ENCODE data around the gene TMEM240. TPM values are rescaled to one million over a fixed set of nuclear protein-coding genes. Genes with fewer than 3 reads are reported as not detected.

TMEM240 gene
- total and polyA plus RNA-seq, 9 of the 15 experiments (the other 6 are each of a cell fraction or from before 2014, with no cell fraction given) = 0.24 to 2.0 (median 0.69) TPM; not detected in 5

GRCh38 chr1:1573843-1574720 is 33.7 kb upstream of the TMEM240 start (continued):
- TF ChIP-seq YY1 (IDR thresholded peaks at IDR 0.05; ENCODE audit: borderline replicate concordance in 1 of 3, control insufficient read depth in 1 of 3, extremely low read depth in 1 of 3, insufficient read depth in 3 of 3, insufficient read length in 1 of 3, insufficient replicate concordance in 2 of 3, low read depth in 1 of 3, low read length in 2 of 3) (peak; percentile 94 to 98 (median 96)), SNRNP70 (optimal IDR thresholded peaks at IDR 0.05; ENCODE audit: low read depth, low read length) (no peak), KLF1 (tag; IDR thresholded peaks at IDR 0.05) (no peak; the same call in 1 of the 2 replicates), DMBX1 (CRISPR knock-in tag; IDR thresholded peaks at IDR 0.05; ENCODE audit: borderline replicate concordance) (no peak; the same call in 1 of the 2 replicates), PHTF2 (CRISPR knock-in tag; IDR thresholded peaks at IDR 0.05) (no peak), IRF1 (CRISPR knock-in tag; IDR thresholded peaks at IDR 0.05; ENCODE audit: borderline replicate concordance) (no peak), ADNP (tag; IDR thresholded peaks at IDR 0.05) (no peak), ZNF766 (CRISPR knock-in tag; conservative IDR thresholded peaks at IDR 0.05) (no peak), SMARCA4 (IDR thresholded peaks at IDR 0.05) (no peak), ZNF398 (CRISPR knock-in tag; IDR thresholded peaks at IDR 0.05) (no peak), ETS2 (tag; IDR thresholded peaks at IDR 0.05; ENCODE audit: borderline replicate concordance, poor library complexity, severe bottlenecking) (peak; percentile 84), MTA2 (IDR thresholded peaks at IDR 0.05; ENCODE audit: low read depth) (no peak), ZNF175 (CRISPR knock-in tag; IDR thresholded peaks at IDR 0.05; ENCODE audit: low read depth) (no peak), POLR3A (IDR thresholded peaks at IDR 0.05; ENCODE audit: borderline replicate concordance, extremely low read depth, insufficient read depth, insufficient read length) (no peak), ZNF551 (CRISPR knock-in tag; IDR thresholded peaks at IDR 0.05) (no peak), ZFP1 (CRISPR knock-in tag; IDR thresholded peaks at IDR 0.05) (no peak), E2F3 (CRISPR knock-in tag; IDR thresholded peaks at IDR 0.05) (no peak), ZNF12 (CRISPR knock-in tag; IDR thresholded peaks at IDR 0.05) (no peak), GABPA (tag; conservative IDR thresholded peaks at IDR 0.05; ENCODE audit: low read depth) (peak; percentile 93; the same call in 1 of the 2 replicates), TAF9B (IDR thresholded peaks at IDR 0.05; ENCODE audit: partially characterized antibody) (no peak)
- TF ChIP-seq, protein P1, sequence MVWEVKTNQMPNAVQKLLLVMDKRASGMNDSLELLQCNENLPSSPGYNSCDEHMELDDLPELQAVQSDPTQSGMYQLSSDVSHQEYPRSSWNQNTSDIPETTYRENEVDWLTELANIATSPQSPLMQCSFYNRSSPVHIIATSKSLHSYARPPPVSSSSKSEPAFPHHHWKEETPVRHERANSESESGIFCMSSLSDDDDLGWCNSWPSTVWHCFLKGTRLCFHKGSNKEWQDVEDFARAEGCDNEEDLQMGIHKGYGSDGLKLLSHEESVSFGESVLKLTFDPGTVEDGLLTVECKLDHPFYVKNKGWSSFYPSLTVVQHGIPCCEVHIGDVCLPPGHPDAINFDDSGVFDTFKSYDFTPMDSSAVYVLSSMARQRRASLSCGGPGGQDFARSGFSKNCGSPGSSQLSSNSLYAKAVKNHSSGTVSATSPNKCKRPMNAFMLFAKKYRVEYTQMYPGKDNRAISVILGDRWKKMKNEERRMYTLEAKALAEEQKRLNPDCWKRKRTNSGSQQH (CRISPR knock-in tag; IDR thresholded peaks at IDR 0.05) = no peak
- TF ChIP-seq, protein P2, sequence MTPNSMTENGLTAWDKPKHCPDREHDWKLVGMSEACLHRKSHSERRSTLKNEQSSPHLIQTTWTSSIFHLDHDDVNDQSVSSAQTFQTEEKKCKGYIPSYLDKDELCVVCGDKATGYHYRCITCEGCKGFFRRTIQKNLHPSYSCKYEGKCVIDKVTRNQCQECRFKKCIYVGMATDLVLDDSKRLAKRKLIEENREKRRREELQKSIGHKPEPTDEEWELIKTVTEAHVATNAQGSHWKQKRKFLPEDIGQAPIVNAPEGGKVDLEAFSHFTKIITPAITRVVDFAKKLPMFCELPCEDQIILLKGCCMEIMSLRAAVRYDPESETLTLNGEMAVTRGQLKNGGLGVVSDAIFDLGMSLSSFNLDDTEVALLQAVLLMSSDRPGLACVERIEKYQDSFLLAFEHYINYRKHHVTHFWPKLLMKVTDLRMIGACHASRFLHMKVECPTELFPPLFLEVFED (CRISPR knock-in tag; conservative IDR thresholded peaks at IDR 0.05) = no peak
